GM18507 (cell line): ENCODE results near the gene PRXL2B.

Experiments
- DNase-seq: peaks from one replicate; pipeline ENCODE4 v3.0.0; 2011; ENCODE audit warnings: low read depth; ENCODE audit not compliant: insufficient read length; ENCODE audit errors: extremely low spot score
- FAIRE-seq: peaks from 2 replicates; lab custom pipeline; 2011; peaks lifted over from hg19 to GRCh38; lab: Jason Lieb, UNC

The PRXL2B gene, protein sequence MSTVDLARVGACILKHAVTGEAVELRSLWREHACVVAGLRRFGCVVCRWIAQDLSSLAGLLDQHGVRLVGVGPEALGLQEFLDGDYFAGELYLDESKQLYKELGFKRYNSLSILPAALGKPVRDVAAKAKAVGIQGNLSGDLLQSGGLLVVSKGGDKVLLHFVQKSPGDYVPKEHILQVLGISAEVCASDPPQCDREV

DNA sequence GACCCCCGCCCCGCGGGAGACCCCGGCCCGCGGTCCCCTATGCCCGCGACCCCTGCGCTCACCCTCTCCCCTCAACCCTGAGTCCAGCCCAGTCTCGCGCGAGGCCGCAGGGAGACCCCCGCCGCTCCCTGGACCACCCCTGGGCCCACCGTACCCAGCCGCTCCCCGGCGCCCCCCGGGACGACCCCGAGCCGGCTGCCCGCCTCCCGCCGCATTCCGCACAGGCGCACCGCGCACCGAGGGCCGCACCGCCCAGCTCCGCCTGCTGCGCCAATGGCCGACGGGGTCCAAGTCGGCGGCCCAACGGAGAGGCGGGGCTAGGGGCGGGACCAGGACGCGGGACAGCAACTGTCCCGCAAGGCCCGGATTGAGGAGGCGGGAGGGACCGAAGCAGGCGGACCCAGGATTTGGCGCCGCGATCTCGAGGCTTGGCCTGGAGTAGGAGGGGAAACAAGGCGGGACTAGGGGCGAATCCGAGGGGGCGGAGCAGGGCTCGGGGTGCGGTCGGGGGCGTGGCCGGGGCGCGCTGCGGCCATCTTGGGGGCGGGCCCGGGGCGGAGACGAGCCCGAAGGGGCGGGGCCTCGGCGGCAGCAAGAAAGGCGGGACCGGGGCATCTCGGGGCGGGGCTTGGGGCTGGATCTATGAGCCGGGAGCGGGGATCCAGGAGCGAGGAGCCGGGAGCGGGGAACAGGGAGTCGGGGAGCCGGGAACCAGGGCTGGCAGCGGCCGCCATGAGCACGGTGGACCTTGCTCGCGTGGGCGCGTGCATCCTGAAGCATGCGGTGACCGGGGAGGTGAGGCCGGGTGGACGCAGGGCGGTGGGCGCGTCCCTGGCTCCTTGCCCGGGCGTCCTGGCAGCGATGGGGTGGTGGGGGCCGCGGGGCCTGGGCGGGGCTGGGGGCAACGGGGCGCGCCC, at the start of gene PRXL2B:
TSS of gene PRXL2B (plus strand) at position 624 of the 917 bp plus-strand sequence. CDS start at position 733, 109 bp downstream.
- DNase-seq (peak; percentile 97), FAIRE-seq (peak; percentile 98)

DNA sequence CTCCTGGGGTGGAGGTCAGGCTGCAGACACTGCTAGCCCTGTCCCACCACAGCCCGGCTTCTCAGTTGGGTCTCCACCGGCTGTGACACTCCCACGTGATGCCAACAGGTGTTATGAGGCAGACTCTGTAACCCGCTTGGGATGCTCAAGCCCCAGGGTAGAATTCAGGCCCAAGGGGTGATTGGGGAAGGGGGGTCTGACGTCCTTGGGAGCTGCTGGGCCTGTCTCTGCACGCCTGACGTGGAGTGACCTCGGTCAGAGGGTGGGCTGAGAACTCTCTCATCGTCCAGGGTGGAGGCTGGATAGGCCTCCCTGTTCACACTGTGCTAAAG, 48.8 kb upstream of the PRXL2B start:
- DNase-seq (no peak), FAIRE-seq (no peak)

DNA sequence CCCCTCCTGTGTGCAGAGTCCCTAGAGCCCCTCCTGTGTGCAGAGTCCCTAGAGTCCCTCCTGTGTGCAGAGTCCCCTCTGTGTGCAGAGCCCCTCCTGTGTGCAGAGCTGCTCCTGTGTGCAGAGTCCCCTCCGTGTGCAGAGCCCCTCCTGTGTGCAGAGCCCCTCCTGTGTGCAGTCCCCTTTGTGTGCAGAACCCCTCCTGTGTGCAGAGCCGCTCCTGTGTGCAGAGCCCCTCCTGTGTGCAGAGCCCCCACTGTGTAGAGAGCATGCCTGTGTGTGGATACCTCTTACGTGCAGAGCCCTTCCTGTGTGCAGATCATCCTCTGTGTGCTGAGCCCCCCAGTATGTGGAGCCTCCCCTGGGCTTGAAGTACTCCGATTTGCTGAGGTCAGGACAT, 48.2 kb upstream of the PRXL2B start:
- no peak for FAIRE-seq
- no peak for DNase-seq

DNA sequence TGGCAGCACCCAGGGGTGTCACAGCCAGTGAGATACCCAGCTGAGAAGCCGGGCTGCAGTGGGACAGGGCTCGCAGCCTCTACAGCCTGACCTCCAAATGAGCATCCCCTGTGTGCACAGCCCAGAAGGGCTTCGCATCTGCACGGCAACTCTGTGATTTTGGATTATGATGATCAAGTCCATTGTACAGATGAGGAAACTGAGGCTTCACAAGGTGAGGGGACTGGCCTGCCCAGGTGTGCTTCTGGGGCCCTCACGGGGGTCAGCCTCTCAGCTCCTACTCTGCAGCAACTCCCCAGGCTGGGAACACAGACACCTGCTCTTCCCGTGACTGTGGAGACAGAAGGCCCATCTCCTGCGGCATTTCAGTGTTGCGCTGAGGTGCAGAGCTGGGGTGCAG, 47.7 kb upstream of the PRXL2B start:
- FAIRE-seq (no peak), DNase-seq (no peak)

DNA sequence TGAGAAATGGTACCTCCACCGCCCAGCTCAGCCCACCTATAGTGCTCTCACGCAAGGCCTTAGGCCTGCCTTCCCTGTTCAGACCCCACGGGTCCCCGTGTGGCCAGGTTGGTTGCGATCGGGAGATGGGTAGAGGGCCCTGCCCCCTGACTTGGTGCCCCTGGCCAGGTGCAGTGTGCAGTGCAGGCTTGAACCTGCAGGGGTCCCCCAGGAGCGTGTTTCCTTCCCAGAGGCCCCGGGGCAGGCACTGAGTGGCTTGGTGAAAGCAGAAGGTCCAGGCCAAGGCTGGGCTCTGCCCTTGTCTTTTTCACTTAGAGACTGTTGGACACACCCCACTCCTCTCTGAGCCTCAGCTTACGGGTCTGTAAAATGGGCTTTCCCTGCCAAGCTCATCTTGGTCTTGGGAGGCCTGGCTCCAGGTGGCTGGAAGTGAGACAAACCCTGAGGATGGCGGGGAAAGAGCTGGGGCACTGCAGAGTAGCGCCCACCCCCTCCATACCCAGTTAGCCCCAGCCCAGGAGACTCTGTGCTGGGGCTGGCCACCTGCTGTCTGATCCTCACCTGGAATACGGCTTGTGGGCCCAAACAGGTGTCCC, 47.2 kb upstream of the PRXL2B start:
- no peak for FAIRE-seq
- no peak for DNase-seq

DNA sequence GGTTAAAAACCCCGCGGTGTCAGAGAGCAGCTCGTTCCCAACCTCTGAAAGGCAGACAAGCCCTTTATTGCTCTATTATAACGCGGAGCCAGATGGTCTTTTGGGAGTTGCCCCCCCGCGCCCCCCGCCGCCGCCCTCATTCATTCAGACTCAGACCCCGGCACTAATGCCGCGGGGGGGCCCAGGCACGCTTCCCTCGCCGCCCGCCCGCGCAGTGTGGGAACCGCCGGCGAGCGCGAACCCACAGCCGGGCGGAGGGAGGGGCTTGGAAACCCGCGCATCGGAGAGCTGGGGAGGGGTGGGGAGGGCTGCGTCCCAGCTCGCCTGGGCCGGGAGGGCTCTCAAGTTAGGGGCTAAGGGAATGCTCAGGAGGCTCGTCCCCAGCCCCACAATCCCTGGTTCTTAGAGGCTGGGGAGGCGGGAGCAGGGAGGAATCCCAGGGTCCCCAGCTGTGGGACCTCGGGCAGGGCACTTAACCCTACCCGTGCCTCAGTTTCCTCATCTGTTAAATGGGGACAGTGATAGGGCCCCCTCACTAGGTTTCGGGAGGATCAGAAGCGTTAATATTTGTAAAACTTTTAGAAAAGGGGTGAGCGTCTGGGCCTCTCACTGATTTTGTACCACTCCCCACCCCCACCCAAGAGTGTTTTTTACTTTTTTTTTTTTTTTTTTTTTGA, 45.6 kb upstream of the PRXL2B start:
- no peak for FAIRE-seq
- DNase-seq = no peak

DNA sequence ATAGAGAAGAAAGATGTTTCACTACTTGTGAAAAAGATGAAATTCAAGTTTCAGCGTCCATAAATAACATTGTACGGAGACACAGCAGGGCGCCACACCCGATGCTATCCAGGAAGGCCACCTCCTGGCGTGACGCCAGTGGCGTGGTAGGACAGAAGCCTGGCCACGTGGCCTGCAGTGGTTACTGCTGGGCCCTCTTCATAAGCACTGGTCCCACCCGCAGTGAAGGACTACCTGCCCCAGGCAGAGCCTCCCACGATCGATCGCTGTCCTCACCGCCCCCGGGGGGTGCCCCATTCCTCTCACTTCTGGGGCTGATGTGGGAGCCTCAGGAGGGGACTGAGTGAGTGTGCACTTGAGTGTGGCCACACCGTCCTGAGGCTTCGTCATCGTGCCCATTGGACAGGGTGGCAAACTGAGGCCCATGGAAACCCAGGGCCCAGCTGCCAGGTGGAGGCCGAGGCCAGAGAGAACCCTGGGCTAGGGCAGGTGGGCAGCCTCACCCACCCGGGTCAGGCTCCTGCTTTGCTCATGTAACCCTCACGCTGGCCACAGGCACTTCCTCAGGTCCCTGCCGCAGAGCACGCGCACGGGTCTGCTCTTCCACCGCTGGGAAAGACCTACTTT, 44.8 kb upstream of the PRXL2B start:
- FAIRE-seq (no peak), DNase-seq (no peak)

DNA sequence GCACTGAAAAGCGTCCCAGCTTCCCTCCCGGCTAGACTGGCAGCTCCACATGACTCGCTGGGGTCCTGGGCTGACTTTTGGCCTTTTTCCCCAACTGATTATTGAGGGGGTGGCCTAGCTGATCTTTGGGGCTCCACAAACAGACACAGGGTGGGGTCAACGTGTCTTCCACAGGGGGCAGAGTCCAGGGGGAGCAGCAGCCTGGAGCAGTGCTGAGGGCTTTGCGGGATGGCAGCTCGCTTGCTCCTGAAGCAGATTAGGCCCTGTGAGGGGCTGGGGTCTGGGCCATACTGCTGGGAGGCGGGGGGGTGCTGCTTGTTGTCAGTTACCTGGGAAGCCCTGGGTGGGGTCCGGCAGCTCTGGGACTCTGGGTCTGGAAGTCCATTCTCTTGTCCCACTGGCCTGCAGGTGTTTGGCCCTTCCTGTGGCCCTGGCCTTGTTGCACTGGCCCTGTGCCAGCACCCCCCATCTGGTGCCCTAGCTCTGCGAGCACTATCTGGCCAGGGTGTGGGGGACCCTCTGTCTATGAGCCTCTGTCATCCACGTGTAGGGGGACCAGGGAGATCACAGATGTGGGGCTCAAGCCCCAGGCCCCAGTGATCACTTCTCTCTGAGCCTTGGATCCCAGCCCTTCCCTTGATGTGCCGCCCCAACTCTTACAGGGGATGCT, 44.2 kb upstream of the PRXL2B start:
- FAIRE-seq (no peak), DNase-seq (no peak)

DNA sequence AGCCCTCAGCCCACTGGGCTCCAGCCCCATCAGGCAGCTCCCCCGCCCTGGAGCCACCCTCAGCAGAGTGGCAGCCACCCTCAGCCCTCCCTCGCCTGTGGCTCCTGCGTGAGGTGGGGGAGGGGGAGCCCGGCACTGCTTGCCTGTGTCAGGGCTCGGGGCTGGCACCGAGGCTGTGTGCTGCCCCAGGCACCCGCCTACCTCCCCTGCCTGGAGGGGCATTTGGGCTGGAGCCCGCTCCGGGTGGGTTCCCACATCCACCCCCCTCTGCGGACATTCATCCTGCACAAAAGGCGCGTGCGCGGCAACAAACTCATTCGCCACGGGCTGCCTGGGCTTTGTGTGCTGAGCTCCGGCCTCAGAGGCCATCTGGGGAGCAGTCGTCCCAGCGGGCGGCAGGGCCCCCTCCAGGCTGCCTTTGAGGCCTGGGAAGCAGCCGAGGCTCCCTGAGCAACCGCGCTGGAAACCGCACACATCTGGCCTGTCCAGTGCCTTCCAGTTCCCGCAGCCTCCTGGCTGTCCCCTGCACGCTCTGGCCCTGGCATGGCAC, 43.0 kb upstream of the PRXL2B start:
- DNase-seq (no peak), FAIRE-seq (no peak)

DNA sequence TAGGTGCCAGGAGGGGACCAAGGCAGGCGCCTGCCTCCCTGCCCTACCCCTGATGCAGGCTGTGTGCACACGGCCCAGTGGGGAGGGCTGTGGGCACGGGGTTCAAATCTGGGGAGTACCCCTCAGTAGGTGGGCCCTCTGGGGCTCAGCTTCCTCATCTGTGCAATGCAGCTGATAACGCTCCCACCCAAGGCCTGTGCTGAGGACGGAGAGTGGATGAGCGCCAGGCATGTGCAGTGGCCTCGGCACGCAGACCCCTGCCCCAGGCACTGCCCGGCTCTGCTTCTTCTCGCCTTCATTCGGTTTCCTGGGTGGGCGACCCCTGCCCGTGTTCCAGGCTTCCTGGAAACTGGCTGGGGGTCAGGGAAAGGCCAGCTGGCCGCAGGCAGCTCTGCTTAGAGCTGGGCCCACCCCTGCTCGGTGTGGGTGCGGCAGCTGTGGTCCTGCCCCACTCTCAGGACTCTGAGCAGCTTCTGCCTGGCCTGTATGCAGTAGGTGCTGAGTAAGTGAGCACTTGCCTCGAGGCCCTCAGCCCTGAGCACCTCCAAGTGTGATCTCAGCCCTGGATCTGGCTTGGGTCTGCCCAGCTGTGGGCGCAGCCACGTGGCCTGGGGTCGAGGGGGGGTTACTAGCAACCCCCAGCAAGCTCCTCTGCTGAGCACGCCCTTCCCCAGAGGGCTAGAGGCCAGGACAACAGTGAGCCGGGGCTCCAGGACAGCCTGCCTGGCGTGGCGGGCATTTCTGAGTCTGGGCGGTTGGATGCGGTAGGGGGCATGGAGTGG, 42.3 kb upstream of the PRXL2B start:
- DNase-seq = no peak
- FAIRE-seq = no peak

DNA sequence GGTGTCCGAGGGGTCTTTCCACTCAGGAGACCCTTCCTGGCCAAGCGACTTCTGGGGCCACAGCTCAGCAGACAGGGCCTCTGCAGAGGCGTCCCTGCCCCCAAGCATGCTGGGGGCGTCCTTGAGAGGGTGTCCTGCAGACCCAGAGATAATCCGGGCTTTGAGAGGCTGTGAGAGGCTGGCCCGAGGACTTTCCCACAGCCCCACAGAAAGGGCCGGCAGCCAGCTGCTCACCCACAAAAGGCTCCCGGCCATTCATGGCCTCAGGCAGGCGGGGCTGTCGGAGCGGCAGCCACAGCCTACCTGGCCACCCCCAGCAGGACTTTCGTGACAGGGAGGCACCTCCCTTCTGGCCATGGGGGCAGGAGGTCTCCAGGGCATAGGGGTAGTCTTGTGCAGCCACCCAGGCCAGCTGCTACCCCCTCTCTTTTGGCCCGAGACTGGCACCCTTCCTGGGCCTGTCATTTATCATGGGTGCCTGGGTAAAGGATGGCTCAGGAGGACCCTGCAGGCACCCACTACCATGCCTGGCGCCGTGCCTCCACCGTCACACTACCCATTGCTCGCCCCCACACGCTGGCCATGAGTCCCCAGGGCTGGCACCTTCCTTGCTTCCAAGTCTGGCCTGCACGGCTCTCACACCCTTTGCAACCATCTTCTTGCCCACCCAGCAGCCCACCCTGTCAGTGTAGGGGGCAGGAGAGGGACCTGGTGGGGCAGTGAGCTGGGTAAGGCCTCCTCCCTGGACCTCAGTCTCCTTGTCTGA, 41.5 kb upstream of the PRXL2B start:
- no peak for FAIRE-seq
- no peak for DNase-seq

DNA sequence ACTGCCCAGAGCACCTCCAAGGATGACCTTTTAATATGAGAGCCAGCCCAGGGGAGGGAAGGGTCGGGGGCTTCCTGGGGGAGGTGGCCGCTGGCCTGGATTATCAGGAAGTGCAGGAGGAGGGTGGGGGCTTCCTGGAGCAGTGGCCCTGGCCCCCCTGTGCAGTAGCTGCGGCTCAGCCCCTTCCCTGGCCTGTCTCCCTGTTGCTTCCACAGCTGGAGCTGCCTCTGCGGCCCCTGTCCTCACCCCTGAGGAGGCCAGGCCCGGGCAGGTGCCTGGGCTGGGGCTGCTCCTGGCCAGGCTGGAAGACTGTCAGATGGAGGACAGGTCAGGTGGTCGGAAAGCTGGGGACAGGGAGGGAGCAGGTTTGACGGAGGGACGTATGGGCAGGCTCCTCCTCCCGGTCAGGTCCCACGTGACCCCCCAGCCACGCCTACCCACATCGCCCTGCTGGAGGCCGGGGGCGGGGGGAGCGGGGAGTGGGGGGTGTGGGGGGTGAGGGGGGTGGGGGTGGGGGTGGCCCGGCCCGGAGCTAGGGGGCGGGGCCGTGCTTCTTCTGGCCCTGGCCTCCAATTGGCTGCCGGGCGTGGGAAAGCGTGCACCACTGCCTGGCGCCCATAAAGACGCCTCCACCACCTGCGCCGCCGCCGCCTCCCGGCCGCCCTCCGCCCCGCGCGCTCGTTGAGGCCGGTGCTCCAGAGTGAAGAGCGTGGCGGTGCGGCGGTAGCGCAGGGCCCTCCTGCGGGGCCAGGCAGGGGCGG, 40.6 kb upstream of the PRXL2B start:
- FAIRE-seq = peak; percentile 85
- peak; percentile 90 for DNase-seq

DNA sequence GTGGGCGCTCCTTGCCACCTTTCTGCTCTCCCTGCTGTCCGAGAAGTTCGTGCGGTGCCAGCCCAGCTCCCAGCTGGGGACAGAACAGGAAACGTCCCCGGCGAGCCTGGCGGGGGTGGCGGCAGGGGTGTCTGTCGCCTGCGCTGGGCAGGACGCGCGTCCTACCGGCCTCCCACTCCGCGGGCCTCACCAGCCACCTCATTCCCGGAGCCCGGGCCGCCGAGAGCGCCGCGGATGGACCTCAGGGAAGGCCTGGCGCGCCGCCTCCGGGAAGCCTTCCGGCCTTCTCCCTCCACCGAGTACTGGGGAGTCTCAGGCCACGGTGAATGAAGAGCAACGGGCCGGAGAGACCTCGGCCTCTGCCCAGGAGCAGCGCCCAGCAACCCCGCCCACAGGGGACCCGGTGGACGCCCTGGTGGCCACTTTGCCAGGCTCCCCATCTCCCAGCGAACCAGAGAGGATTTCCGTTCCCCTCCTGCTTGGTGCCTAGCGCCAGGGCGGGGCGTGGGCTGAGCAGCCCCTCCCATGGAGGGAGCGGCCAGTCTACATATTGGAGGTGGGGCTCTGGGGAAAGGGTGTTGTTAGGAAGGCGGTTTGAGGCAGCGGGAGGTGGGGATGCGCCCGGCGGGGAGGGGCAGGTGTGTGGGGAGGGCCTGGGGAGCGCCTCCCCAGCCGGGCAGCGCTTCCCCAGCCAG, 39.9 kb upstream of the PRXL2B start:
- no peak for DNase-seq
- peak; percentile 92 for FAIRE-seq

DNA sequence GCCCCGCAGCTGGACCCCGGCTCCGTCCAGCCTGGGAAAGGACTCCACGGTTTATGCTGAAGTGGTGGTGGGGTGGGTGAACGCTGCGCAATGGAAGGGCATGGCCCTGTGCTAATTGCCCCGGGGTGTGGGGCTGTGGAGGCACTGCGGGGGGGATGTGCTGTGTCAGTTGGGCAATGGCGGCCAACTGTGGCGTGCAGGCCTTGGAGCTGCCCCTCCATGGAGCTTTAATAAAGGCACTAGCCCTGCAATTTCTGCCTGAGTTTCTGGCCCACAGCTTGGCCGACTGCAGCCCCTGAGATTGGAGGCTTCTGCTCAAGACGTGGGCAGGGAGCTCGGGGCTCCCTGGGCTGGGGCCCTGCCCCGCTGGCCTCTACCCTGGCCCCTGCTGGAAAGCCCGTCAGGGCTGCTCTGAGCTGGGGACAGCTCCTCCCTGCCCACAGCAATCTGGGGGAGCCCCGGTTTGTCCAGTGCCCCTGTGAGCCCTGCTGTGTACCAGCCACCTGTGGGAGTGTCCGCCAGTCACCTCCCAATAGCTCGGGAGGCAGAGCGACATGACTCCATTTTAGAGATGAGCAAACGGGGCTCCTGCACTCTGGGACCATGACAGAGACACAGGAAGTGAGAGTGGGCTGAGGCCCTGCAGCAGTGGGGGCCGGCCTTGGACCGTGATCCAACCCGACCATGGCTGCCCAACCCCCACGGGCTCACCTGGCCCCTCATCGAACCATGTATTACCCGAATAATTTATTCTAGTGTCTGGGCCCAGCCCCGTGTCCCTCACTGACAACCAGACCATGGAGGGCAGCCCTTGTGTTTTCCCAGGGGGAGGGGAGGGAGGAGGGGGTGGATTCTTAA, 39.1 kb upstream of the PRXL2B start:
- FAIRE-seq = no peak
- no peak for DNase-seq

DNA sequence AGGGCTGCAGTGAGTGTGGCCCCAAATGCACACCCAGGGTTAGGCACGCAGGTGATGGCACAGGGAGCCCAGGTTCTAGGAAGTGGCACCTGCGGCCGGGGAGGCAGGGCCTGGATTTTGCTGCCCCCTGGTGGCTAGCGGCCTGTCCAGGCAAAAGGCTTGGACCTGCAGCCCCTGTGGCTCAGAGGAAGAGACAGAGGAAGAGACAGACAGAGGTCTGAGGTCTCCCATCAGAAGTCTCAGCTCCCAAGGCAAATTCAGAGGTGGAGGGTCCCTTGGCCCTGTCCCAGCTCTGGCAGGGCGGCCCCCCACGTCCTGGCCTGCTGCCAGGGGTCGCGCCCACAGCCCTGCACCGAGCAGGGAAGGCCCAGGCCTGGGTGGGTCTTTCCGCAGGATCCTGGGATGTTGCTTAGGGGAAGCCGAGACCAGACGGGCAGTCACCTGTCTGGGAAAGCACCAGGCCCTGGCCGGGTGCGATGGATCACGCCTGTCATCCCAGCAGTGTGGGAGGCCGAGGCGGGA, 38.4 kb upstream of the PRXL2B start:
- DNase-seq (no peak), FAIRE-seq (no peak)
